Non-pigmented ciliary epithelial cell (primary cell): ENCODE results near the gene TFCP2L1.
"Not testable (repeated sequence)": the region's sequence is repeated elsewhere in the genome, so short reads cannot be mapped to it uniquely, and the experiment has no call there.

Experiments
- DNase-seq: peaks from one replicate; pipeline ENCODE4 v3.0.0-alpha.2; 2010; ENCODE audit warnings: low read depth

The TFCP2L1 gene

DNA sequence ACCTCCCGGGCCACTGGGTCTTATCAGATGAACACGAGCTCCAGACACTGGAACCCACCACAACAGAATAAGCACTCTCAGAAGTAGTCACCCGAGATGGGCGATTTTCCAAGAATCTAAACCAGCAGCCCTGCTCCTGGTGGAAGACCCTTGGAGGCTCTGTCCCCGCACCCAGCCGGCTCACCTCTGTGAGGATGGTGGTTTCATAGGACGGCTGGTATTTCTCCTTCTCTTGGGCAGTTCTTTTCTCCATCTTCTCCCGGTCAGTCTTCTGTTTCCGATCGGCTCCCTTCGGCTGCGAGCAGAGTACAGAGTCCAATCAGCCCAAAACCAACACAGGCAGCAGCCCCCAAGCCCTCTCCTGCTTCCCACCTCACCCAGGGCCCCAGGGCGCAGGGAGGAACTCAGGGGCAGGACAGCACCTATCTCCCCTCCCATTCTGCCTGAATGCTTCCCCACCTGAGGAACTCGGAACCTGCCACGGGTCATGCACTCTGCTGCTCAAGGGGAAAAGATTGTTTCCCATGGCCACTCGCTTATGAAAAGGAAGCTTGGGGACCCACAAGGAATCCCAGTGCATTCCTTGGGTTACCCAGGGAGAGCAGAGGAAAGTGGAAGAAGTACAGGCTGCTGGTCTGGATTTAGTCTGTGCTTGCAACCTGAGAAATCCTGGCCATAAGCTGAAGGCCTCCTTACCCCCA lies 42.7 kb downstream of the TFCP2L1 start:
- DNase-seq: no peak

DNA sequence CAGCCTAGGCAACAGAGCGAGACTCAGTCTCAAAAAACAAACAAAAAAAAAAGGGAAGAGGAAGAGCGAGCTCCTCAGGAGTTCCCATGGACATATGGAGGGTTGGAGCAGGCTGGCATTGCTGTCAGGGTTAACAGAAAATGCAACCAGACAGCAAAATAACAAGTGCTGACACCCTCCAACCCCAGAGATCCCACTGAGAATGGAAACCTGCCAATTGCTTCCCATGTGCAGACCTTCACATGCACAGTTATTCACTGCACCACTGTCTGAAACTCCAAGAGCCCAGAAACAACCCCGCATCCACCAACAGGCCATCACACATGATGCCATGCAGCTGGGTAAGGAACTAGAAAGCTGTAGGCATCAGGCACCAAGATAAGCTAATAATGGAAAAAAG lies 43.5 kb downstream of the TFCP2L1 start:
- no peak for DNase-seq

- no peak for DNase-seq
These were observed 44.6 kb downstream of the TFCP2L1 start for GRCh38 chr2:121240436-121240835.

- no peak for DNase-seq
These were observed 45.0 kb downstream of the TFCP2L1 start for GRCh38 chr2:121239969-121240368.

- DNase-seq: no peak
These were observed 45.5 kb downstream of the TFCP2L1 start for GRCh38 chr2:121239471-121239870.

DNA sequence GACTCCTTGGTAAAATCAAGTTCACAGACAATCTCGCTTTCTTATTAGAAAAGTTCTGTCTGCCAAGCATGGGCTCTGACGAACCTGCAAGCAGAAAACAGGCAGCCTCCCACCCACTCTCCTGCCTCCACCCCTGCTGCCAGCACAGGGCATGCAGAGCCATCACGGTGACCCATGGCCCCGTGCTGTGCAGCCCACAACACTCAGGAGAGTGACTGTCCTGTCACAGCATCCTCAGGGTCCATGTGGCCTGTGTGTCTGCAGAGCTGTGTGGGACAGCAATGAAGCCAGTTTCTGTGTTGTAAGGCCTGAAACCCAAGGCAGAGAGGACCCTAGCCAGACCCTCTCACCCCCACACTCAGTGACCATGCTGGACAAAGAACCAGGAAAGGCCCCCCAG lies 46.2 kb downstream of the TFCP2L1 start:
- DNase-seq: no peak

GRCh38 chr2:121237980-121238665 lies 46.9 kb downstream of the TFCP2L1 start:
- DNase-seq: peak; percentile 17

GRCh38 chr2:121237336-121237979 lies 47.5 kb downstream of the TFCP2L1 start:
- DNase-seq: no peak

DNA sequence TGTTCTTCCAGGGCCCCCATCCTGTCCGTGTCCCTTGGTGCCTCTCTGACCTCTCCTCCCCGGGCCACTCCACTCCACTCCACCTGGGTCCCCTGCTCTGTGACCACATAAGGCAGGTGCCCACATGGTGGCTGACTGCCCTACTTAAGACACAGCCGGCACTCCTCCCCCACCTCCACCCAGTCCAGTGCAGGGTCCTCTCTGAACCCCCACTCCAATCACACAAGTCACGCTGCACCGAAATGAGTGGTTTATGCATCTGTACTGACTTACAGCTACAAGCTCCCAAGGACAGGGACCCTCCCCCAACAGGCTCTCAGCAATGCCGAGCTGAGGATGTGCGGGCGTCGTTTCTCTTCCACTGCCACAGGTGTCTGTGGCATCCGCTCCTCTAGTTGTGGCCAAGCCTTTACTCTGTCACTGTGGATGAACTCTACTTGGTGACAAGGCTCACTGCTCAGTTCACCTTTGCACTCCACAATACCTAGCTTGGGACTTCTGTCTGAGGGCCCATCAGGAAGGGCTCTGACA lies 48.3 kb downstream of the TFCP2L1 start:
- no peak for DNase-seq

DNA sequence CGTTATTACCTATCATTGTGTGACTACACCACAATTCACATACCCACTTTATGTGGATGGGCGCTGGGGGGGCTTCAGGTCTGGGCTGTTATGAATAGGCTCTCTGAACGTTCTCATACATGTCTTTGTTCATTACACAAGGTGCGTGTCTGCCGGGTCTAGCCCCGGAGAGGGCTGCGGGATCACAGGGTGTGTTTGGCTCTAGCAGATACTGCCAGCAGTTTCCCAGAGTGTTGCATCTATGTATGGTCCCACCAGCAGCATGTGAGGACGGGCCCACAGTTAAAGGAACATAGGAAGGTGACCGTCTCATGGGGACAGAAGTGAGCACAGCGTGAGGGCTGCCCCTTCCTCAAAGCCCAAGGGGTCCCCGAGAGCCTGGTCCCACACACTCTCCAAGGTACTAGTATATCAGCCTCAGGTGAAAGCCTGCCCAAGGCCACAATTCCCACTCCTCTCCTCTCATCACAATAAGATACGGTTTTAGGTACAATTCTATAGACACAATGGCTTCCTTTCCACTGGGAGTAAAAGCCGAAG lies 48.8 kb downstream of the TFCP2L1 start:
- DNase-seq: no peak

- no peak for DNase-seq
These were observed 49.5 kb downstream of the TFCP2L1 start for GRCh38 chr2:121235542-121235941.

DNA sequence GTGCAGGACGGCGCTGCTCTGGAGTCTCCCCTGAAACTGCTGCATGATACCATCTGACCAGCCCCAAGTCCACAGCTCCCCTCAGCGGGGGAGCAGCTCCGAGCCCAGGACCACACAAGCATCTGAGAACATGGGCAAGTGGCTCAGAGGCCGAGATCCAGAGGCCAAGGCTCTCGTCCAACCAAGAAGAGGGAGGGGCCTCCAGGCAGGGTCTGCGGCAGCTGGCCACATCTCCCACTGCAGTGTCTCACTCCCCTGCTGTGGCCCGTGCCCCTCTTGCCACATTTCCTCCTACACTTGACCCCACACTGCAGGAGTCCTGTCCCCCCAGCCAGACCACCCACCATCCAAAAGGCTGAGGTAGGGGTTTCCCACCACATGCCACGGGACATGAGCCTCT lies 50.2 kb downstream of the TFCP2L1 start:
- no peak for DNase-seq

DNA sequence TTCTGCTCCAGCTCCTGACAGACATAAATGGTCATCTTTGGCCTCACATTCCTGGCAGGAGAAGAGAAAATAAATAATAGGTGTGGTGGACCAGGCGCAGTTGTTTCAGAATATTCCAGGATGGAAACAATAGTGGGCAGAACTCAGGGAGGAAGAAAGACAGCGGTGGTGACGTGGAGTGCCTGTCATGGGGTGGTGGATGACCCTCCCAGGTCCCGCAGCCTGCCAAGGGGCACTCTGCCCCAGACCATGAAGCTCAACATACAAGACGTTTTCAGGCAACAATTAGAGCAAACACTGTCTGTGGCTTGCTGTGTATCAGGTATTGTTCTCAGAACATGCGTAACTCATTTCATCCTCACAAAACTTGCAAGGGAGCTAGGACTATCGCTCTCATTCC lies 50.9 kb downstream of the TFCP2L1 start:
- no peak for DNase-seq

- DNase-seq: no peak
These were observed 51.4 kb downstream of the TFCP2L1 start for GRCh38 chr2:121233486-121234110.

DNA sequence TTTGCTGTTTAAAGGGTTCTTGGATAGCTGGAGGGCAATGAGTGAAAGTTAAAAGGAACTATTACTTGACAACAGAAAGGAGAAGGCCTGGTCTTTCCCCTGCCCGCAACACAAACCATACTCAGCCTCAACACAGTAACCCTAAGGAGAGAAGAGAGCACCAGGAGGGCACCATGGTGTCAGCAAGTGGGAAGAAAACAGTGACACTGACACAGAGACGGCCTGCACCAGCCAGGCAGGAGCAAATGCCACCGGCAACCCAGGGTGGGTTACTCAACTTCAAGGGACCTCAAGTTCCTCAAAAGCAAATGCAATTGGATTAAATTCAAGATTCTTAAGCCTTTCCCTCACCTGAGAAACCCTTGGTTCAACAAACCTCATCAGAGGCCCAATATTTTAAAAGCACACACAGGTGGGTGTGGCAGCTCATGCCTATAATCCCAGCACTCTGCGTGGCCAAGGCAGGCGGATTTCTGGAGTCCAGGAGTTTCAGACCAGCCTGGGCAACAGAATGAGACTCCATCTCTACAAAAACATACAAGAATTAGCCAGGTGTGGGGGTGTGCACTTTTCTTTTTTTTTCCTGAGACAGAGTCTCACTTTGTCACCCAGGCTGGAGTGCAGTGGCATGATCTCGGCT lies 52.3 kb downstream of the TFCP2L1 start:
- no peak for DNase-seq

DNA sequence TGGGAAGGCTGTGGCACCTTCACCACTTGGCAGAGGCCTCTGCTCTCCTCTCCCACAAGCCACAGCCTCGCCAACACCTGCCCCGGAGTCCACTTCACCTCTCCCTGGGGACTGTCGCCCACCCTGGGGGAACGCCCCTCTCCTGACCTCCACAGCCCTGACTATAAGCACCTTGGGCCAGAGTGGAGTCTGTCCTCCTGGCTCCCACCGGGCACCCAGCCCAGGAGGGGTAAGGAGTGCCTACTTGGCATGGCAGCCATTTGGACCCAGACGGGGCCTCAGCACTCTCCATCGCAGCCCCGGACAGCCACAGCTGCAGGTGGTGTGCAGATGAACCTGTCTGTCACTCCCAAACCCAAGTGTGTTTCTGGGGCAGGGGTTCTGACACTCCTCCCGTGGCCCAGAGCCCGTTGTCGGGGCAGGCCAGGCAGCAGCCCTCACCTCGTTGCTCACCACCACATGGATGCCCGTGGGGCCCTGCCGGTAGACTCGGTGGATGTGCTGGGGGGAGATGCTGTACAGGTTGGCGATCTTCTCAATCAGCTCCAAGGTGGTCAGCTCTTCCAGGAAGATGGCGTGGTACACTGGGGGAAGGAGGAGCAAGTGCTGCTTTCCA lies 53.5 kb downstream of the TFCP2L1 start:
- DNase-seq: no peak

DNA sequence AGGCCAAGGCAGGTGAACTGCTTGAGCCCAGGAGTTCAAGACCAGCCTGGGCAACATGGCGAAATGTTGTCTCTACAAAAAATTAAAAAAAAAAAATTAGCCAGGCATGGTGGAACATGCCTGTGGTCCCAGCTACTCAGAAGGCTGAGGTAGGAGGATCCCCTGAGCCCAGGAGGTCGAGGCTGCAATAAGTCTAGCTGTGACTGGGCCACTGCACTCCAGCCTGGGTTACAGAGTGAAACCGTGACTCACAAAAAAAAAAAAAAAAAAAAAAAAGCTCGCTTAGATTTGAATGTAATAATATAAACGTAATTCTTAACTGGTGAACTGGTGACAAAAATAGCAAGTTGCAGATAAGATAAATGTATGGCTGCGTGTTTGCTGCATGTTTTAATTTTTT lies 56.5 kb downstream of the TFCP2L1 start:
- DNase-seq: no peak

DNA sequence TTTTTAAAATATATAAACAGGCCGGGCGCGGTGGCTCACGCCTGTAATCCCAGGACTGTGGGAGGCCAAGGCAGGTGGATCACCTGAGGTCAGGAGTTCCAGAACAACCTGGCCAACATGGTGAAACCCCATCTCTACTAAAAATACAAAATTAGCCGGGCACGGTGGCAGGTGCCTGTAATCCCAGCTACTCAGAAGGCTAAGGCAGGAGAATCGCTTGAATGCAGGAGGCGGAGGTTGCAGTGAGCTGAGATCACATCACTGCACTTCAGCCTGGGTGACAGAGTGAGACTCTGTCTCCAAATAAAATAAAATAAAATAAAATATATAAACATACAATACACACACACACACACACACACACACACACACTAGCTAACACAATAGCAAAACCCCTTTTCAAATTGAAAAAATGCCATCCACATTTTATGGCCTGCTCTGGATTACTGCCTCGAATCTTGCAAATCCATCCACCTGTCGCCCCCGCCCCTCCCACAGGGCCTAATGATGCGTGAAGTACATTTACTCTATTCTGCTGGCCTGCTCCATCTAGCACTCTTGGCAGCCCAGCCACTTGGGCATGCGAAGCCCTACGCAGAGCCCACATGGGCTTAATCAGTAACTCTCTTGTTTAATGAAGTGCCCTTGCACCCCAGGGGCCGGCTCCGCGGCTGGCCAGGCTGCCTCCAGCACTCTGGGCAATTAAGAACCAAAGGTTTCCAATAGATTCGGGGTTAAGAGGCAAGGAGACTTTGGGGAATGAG lies 57.4 kb downstream of the TFCP2L1 start:
- DNase-seq: not testable (repeated sequence)

DNA sequence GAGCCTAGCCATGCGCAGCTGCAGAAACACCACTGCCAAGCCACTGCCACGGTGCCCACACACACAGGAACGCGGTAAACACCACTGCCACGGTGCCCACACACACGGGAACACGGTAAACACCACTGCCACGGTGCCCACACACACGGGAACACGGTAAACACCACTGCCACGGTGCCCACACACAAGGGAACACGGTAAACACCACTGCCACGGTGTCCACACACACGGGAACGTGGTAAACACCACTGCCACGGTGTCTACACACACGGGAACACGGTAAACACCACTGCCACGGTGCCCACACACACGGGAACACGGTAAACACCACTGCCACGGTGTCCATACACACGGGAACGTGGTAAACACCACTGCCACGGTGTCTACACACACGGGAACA lies 59.3 kb downstream of the TFCP2L1 start:
- DNase-seq: not testable (repeated sequence)

- no peak for DNase-seq
These were observed 64.0 kb downstream of the TFCP2L1 start for GRCh38 chr2:121220995-121221394.

DNA sequence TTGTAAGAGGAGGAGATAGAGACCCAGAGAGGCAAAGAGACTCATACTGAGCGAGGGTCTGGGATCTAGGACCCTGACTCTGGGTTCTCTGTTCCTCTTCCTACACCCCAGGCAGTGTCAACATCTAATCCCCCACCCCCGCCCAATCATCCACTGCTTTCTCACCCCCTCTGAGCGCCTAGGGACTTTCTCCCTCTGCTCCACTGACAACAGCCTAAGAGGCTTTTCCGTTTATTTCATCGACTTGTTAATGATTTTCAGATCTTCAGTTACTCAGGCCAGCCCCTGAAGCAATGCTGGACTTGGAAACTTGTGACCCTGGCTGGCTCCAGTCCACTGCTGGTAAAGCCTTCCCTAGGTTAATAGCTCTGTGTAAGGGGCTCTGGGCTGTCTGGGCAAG lies 65.1 kb downstream of the TFCP2L1 start:
- no peak for DNase-seq
